A673 (cell line): Measurements from ENCODE around the gene ACOX3. TPM values are rescaled to one million over a fixed set of nuclear protein-coding genes. Genes with fewer than 3 reads are reported as not detected.

Experiments
- BruUV-seq: library from RNA; stranded (reverse); fragments of 400-500 nt; replicated peaks from 2 replicates; lab custom pipeline; 2021; lab: Mats Ljungman, UMichigan
- CTCF ChIA-PET: fragments of 300-600 bp; sonication (Branson Sonifier 250); formaldehyde crosslinking; loops from one replicate; lab custom pipeline; 2022; ENCODE audit warnings: antibody characterized with exemption; lab: Charles Lee
- POLR2A ChIA-PET: fragments of 300-600 bp; sonication (Branson Sonifier 250); formaldehyde crosslinking; loops from one replicate; lab custom pipeline; 2022; ENCODE audit warnings: antibody characterized with exemption; ENCODE audit not compliant: low non-redundant PET; lab: Charles Lee
- DNase-seq: peaks from one replicate; pipeline ENCODE4 v3.0.0-alpha.2; 2015; ENCODE audit warnings: low spot score
- H3K27ac ChIP-seq: fragments of 200-600 bp; sonication (generic); 2 replicates; pipeline ENCODE4 v1.5.1; 2016; ENCODE audit warnings: mixed run types, low read depth, mild to moderate bottlenecking, mixed read lengths, antibody characterized with exemption, low read length; ENCODE audit not compliant: poor library complexity, severe bottlenecking
- H3K27me3 ChIP-seq: fragments of 200-600 bp; sonication (generic); replicated peaks from 2 replicates; pipeline ENCODE4 v1.6.1; 2017; ENCODE audit warnings: mixed run types, low read depth, mild to moderate bottlenecking, mixed read lengths, antibody characterized with exemption, low read length; ENCODE audit not compliant: insufficient read depth, poor library complexity
- H3K36me3 ChIP-seq: fragments of 200-600 bp; sonication (generic); 2 replicates; pipeline ENCODE4 v1.6.1; 2016; ENCODE audit warnings: mixed run types, mild to moderate bottlenecking, mixed read lengths, antibody characterized with exemption, low read length; ENCODE audit not compliant: insufficient read depth, poor library complexity, severe bottlenecking
- H3K4me1 ChIP-seq: fragments of 200-600 bp; sonication (generic); 2 replicates; pipeline ENCODE4 v1.6.1; 2017; ENCODE audit warnings: mixed run types, mild to moderate bottlenecking, mixed read lengths, antibody characterized with exemption, low read length; ENCODE audit not compliant: insufficient read depth, poor library complexity, severe bottlenecking
- H3K4me3 ChIP-seq: fragments of 200-600 bp; sonication (generic); 2 replicates; pipeline ENCODE4 v1.5.1; 2016; ENCODE audit warnings: low read depth, mixed run types, mild to moderate bottlenecking, mixed read lengths, low read length; ENCODE audit not compliant: poor library complexity, severe bottlenecking
- H3K9me3 ChIP-seq: fragments of 200-600 bp; sonication (generic); 2 replicates; pipeline ENCODE4 v1.6.1; 2016; ENCODE audit warnings: mixed run types, low read depth, mild to moderate bottlenecking, mixed read lengths, antibody characterized with exemption, low read length; ENCODE audit not compliant: poor library complexity, severe bottlenecking
- CTCF ChIP-seq: fragments of 300-800, 200-600 bp; sonication (generic); conservative IDR thresholded peaks from 2 replicates; pipeline ENCODE4 v1.5.1; 2017; ENCODE audit warnings: low read depth, mild to moderate bottlenecking, antibody characterized with exemption, low read length, moderate library complexity, mixed read lengths
- EZH2 ChIP-seq: fragments of 200-600 bp; sonication (generic); IDR thresholded peaks from 2 replicates; pipeline ENCODE4 v1.6.1; 2017; ENCODE audit warnings: borderline replicate concordance, low read depth, mild to moderate bottlenecking, mixed read lengths, antibody characterized with exemption, low read length; ENCODE audit not compliant: poor library complexity, severe bottlenecking
- intact Hi-C: fragments of 100-400 bp; cut with micrococcal nuclease; formaldehyde crosslinking; loops from one replicate; pipeline ENCODE4 v1.10.0; 2022; ENCODE audit not compliant: unreplicated experiment
- total RNA-seq: library from RNA; stranded (reverse); gene quantifications from 2 replicates; pipeline ENCODE4 v1.2.3, GENCODE V29; 2021

Gene ACOX3
- total RNA-seq, 1 experiment from 2014 or later, result 14.3 TPM

- TF ChIP-seq EZH2 (no peak), CTCF (no peak)
- no peak for DNase-seq
- no peak overlapping the region for H3K4me3 ChIP-seq
- H3K27ac ChIP-seq, result no peak overlapping the region
- intact Hi-C loops, result no loop called here
- POLR2A ChIA-PET, result no interaction called here
- H3K27me3 ChIP-seq, result no peaks in the 10 kb centered on the region
- CTCF ChIA-PET, result no interaction called here
- no peaks in the 10 kb centered on the region for H3K9me3 ChIP-seq
- BruUV-seq, result no TSS peak
- H3K4me1 ChIP-seq, result no peaks in the 10 kb centered on the region
- H3K36me3 ChIP-seq, result no peaks in the 10 kb centered on the region
Observed at GRCh38 chr4:8364848-8365350, 75.6 kb downstream of the ACOX3 start.

GRCh38 chr4:8364141-8364540, 76.4 kb downstream of the ACOX3 start:
- no peak overlapping the region for H3K4me3 ChIP-seq
- H3K9me3 ChIP-seq, result no peaks in the 10 kb centered on the region
- H3K36me3 ChIP-seq, result no peaks in the 10 kb centered on the region
- CTCF ChIA-PET, result no interaction called here
- no peak overlapping the region for H3K27ac ChIP-seq
- no peak for TF ChIP-seq CTCF
- TF ChIP-seq EZH2, result no peak
- no peaks in the 10 kb centered on the region for H3K27me3 ChIP-seq
- no peak for DNase-seq
- H3K4me1 ChIP-seq, result no peaks in the 10 kb centered on the region
- POLR2A ChIA-PET, result no interaction called here
- intact Hi-C loops, result no loop called here
- no TSS peak for BruUV-seq

GRCh38 chr4:8362483-8362882, 78.0 kb downstream of the ACOX3 start:
- no TSS peak for BruUV-seq
- POLR2A ChIA-PET, result interaction anchor here (0.6 kb wide), 1 partner anchor 1305 kb away, joined by 5 read pairs; no protein-coding TSS in a partner anchor
- intact Hi-C loops, result no loop called here
- Histone ChIP-seq H3K9me3 (no peaks in the 10 kb centered on the region), H3K4me3 (no peak overlapping the region), H3K36me3 (no peaks in the 10 kb centered on the region), H3K4me1 (no peaks in the 10 kb centered on the region), H3K27me3 (no peaks in the 10 kb centered on the region), H3K27ac (no peak overlapping the region)
- CTCF ChIA-PET, result no interaction called here
- DNase-seq, result no peak
- TF ChIP-seq CTCF (no peak), EZH2 (no peak)
